ENCODE measurements around the gene SEC24D.

The SEC24D gene

DNA sequence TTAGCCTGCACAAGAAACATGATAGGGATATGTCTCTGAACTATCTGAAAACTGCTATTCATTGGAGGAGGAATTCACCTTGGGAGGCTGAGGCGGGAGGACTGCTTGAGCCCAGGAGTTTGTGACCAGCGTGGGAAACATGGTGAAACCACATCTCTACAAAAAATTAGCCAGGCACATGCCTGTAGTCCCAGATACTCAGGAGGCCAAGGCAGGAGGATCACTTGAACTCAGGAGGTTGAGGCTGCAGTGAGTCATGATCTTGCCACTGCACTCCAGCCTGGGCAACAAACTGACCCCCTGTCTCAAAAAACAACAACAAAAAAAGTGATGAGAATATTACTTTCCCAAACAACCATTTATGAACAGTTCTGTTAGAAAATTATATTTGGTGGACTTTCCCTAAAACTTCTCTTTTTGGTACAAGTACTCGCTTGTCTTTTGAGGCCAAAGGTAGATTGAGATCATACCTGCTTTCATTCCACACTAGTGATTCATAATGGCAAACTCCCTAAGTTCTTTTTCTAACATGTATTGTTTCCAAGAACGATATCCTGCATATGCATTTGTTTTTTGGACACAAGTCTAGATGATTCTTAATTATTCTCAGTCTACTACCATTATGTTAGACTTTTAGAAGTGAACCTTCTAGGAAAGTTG lies 117.3 kb downstream of the SEC24D start:
- no peak for DNase-seq (ENCODE audit: low spot score)

DNA sequence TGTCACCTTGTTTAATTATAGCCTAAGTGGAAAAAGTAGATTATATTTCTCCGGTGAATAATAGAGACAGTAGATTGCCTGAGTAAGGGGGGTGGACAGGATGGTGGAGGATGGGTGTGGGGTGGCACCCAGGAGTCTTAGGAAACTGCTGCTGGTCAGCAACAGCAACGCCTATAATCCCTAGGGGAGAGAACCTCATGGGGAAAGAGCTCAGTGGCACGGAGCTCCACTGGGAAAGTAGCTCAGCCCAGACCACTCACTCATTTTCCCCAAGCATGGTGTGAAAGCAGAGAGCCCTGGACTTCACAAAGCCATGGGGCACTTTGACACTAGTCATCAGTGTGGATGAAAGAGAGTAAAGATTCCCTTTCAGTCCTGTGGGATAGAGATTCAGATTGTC lies 119.6 kb downstream of the SEC24D start:
- DNase-seq (ENCODE audit: low spot score), result no peak

DNA sequence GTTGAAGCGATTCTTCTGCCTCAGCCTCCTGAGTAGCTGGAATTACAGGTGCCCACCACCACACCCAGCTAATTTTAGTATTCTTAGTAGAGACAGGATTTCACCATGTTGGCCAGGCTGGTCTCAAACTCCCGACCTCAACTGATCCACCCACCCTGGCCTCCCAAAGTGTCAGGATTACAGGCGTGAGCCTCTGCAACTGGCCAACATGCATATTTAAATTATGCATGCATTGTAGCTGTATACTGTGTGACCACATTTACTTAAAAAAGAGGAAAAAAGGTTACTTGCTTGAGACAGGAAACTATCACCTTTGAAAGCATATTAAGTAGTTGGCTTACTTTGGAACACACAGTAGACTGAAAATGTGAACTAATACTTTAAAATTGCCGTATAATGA lies 121.2 kb downstream of the SEC24D start:
- no peak for DNase-seq (ENCODE audit: low spot score)

DNA sequence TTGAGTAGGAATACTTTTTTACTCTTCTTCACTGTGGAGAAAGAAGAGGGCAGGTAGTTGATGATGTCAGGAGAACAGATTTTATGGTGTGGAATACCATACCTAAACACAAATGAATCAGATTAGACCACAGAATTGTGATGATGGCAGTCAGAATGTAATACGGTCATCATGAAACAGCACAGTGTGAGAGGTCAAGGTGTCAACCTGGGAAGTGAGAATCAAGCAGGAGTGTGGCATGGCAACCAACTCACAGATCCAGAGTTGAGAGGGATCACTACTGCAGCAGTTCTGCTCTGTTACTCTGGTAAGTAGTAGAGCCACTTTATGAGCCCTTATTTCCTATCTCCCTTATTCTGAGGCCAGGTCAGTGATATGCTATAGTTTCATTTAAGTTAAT lies 123.1 kb downstream of the SEC24D start:
- peak; percentile 22 for DNase-seq (ENCODE audit: low spot score)

DNA sequence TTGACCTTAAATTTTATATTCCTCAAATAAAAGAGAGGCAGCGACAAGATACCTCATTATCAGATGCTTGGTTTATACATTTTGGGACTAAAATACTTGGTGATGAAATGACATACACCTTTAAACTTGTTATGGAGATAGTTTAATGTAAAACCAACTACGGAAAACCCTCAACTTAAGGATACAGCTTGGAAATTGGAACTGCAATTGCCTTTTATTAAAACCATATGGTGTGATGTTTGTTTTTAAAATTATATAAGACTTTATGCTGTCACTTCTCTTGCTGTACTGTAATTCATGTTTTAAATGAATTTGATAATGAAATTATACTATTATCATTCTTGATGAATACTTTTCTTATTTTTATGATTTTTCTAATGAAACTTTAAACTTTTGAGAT lies 124.9 kb downstream of the SEC24D start:
- no peak for DNase-seq (ENCODE audit: low spot score)

DNA sequence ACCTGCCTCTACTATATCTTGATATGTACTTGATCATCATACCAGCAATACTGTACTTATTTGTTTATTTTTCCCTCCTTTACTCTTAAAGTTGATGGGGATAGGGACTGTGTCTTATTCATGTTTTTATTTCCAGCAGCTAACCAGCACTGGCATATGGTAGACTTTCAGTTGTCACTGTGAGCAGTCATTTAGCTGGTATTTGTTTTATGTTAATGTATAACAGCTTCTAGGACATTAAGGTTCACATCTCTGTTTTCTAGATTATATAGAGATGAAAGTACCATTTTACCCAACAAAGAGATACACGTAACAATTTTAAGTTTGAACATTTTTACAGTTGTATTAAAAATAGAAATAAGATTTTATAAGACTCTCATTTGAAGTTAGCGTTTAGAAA lies 132.8 kb downstream of the SEC24D start:
- DNase-seq (ENCODE audit: low spot score), result no peak

DNA sequence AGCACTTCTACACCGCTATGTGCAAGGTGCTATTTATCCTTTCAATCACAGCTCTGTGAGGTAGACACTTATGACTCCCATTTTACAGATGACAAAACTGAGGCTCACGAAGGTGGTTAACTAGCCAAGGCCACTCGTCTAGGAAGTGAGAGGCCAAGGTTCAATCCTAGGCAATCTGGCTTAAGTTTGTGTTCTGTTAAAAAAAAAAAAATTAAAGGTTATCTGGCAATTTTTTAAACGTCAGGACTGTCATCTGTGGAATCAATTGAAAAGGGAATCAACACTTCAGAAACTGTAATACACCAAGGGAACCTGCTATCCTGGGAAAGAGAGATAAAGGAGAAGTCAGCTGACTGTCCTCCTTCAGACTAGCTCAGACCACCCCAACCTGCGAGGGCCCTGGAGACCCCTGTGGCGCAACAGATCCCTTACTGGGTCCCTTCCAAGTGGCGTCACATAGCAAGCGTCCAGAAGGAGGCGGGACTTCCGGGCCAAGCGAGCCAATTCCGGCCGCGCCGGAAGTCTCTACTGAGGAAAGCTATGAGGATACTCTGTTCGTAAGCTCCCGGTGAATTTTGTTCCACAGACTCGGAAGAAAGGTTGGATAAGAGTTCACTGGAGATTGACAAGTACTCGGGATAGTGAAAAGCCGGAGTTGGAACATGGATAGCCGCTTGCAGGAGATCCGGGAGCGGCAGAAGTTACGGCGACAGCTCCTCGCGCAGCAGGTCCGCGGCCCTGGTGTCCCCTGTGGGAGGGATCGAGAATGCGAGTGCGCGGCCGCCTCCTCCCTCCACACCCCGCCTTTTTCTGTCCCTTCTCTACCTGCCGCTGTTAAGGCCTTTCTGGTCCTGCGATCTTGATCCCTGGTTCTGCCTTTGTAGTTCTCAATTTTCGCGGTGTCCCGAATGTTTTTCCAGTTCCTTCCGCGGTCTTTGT lies 150.8 kb downstream of the SEC24D start, which contains the start of gene METTL14:
Gene METTL14, plus strand, starts transcription at position 520 of the 939 bp plus-strand sequence. Its CDS starts 143 bp downstream, at position 663.
- peak; percentile 86 for DNase-seq (ENCODE audit: low spot score)

DNA sequence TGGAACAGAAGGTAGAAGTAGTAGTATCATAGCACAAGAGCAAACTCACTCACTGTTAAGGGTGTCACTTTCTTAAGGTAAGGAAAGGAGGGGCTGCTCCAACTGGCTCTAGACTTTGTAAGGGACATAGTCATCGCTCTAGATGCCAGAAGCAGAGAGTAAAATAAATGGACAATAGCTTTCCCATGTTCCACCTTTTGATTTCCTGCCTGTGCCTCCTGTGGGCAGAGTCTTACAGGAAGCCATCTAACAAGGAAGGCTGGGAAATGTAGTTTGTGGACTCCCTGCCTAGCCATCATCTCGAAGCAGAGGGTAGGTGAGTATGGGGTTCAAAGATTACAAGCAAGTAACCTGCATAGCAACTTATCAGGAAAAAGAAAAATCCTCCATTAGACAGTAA lies 152.4 kb downstream of the SEC24D start:
- no peak for DNase-seq (ENCODE audit: low spot score)

DNA sequence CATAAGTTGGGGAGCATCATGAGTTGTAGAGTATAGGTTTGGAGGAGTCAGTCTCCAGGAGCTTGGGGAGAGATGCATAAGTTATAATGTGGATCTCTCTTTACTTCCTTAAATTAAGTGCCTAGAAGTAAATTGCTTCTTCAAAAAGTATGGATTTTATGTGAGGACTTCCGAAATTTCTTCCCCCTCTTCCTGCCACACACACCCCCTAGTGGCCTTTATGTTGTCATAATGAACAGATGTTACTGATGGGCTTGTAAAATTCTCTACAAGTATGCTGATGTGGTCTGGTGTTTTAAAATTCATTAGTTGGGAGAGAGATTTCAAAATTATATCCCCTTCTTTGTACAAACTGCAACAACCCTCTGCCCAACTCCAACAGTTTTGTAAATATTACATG lies 153.0 kb downstream of the SEC24D start:
- DNase-seq (ENCODE audit: low spot score), result peak; percentile 17

DNA sequence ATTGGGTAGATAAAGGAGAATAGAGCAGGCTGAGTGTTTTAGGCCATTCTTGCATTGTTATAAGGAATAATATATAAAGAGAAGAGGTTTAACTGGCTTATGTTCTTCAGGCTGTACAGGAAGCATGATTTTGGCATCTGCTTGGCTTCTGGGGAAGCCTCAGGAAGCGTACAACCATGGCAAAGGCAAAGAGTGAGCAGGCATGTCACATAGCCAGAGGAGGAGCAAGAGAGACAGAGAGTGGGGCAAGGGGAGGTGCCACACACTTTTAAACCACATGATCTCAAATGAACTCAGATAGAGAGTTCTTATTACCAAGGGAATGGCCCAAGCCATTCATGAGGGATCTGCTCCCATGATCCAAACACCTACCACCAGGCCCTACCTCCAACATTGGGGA lies 155.1 kb downstream of the SEC24D start:
- DNase-seq (ENCODE audit: low spot score), result no peak

DNA sequence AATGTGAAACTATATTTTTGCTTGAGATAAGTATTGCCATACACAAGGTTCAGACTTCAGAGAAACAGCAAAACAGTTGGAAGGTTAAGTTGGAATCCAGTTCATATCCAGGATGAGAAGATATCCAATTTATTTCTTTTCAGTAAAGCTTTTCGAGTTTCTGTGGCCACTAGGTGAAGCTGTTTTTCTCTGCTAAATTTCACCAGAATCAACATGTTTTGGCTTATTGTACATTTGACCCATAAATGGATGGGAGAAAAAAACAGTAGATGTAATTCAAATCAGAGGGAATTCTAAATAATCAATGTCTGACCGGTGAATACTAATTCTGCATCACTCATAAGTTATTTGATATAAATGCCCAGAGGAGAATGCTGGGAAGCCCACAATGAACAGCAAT lies 159.8 kb downstream of the SEC24D start:
- DNase-seq (ENCODE audit: low spot score), result no peak
